K562 (cell line): ENCODE results near the gene EEF1AKMT4. TPM values are rescaled to one million over a fixed set of nuclear protein-coding genes. Genes with fewer than 3 reads are reported as not detected.

Experiments
- CBFB ChIP-seq: sonication (generic); formaldehyde crosslinking; IDR thresholded peaks from 2 replicates; pipeline ENCODE4 v1.4.0; 2020; ENCODE audit warnings: mild to moderate bottlenecking, missing genetic modification reagents
- CCNT2 ChIP-seq: IDR thresholded peaks from 2 replicates; pipeline ENCODE4 v1.6.1; 2011; ENCODE audit warnings: borderline replicate concordance, low read depth, mild to moderate bottlenecking, moderate library complexity, mixed read lengths, low read length; ENCODE audit not compliant: insufficient read length; ENCODE audit errors: extremely low read depth
- MAFG ChIP-seq: fragments of 450-650 bp; conservative IDR thresholded peaks from 2 replicates; pipeline ENCODE4 v1.6.1; 2016; ENCODE audit warnings: missing genetic modification characterization, missing compliant biosample characterization
- MEF2A ChIP-seq: IDR thresholded peaks from 2 replicates; pipeline ENCODE4 v1.6.1; 2011; ENCODE audit warnings: low read depth, mild to moderate bottlenecking, low read length, moderate library complexity; ENCODE audit not compliant: control insufficient read depth
- NCOA6 ChIP-seq: fragments of 450-650 bp; IDR thresholded peaks from 2 replicates; pipeline ENCODE4 v1.6.1; 2017; ENCODE audit warnings: mild to moderate bottlenecking
- NFYB ChIP-seq: IDR thresholded peaks from 2 replicates; pipeline ENCODE4 v1.6.1; 2011; ENCODE audit warnings: mild to moderate bottlenecking, moderate library complexity; ENCODE audit not compliant: insufficient read length; ENCODE audit errors: extremely low read depth
- POLR3A ChIP-seq: IDR thresholded peaks from 2 replicates; pipeline ENCODE4 v1.6.1; 2011; ENCODE audit warnings: borderline replicate concordance, mild to moderate bottlenecking, moderate library complexity; ENCODE audit not compliant: insufficient read length, insufficient read depth; ENCODE audit errors: extremely low read depth
- PRDM10 ChIP-seq: fragments of 450-650 bp; IDR thresholded peaks from 2 replicates; pipeline ENCODE4 v1.6.1; 2018; ENCODE audit not compliant: partially characterized antibody
- PREB ChIP-seq: sonication (generic); formaldehyde crosslinking; IDR thresholded peaks from 2 replicates; pipeline ENCODE4 v1.8.1; 2023; ENCODE audit warnings: mild to moderate bottlenecking, missing genetic modification reagents
- RCOR1 ChIP-seq, 2 experiments: IDR thresholded peaks; 2 replicates each; pipeline ENCODE4 v1.6.1; 2012; ENCODE audit warnings: low read depth in 2 of 2, low read length in 2 of 2, borderline replicate concordance in 1 of 2, improper control_type of control experiment in 1 of 2
- STAT6 ChIP-seq: sonication (generic); formaldehyde crosslinking; IDR thresholded peaks from 2 replicates; pipeline ENCODE4 v1.8.1; 2023; ENCODE audit warnings: mild to moderate bottlenecking, missing genetic modification reagents
- ZNF124 ChIP-seq: sonication (generic); formaldehyde crosslinking; IDR thresholded peaks from 2 replicates; pipeline ENCODE4 v1.8.1; 2022; ENCODE audit warnings: missing genetic modification reagents
- ZNF316 ChIP-seq: fragments of 450-650 bp; IDR thresholded peaks from 2 replicates; pipeline ENCODE4 v1.6.1; 2016
- ZNF347 ChIP-seq: fragments of 450-650 bp; formaldehyde crosslinking; IDR thresholded peaks from 2 replicates; pipeline ENCODE4 v1.4.0; 2020; ENCODE audit warnings: low read depth, mild to moderate bottlenecking, moderate library complexity
- ZNF408 ChIP-seq: fragments of 250-450 bp; sonication (Bioruptor Pico); IDR thresholded peaks from 2 replicates; pipeline ENCODE4 v1.4.0; 2020; ENCODE audit warnings: low read depth, mild to moderate bottlenecking, moderate library complexity
- ZNF764 ChIP-seq: fragments of 250-450 bp; sonication (Bioruptor Pico); IDR thresholded peaks from 2 replicates; pipeline ENCODE4 v1.4.0; 2020; ENCODE audit warnings: low read depth, mild to moderate bottlenecking, moderate library complexity
- polyA plus RNA-seq, 8 experiments: library from polyadenylated mRNA; depleted of rRNA in 4 of 8; stranded (reverse) in 5 of 8; unstranded in 3 of 8; fragments of >200 nt; fragmentation: Nextera tagmentation in 2 of 8; fragmentation: Illumina TruSeq in 1 of 8; extraction: Ambion mirVana in 2 of 8; extraction: Trizol in 1 of 8; gene quantifications; 2 replicates each; pipeline versions ENCODE4 v1.2.1 to v1.2.3, GENCODE V29; 2011 to 2014; ENCODE audit warnings: inconsistent platforms in 1 of 8, missing spikeins in 1 of 8
- total RNA-seq, 7 experiments: library from RNA; depleted of rRNA in 6 of 7; stranded (reverse); fragments of >200 nt in 6 of 7; fragmentation: Illumina TruSeq in 2 of 7; extraction: Trizol in 2 of 7; gene quantifications; 2 replicates each; pipeline versions ENCODE4 v1.2.1 to v1.2.3, GENCODE V29; 2011 to 2021; ENCODE audit warnings: low replicate concordance in 1 of 7
- TF ChIP-seq, protein P1 (sequence below): fragments of 450-650 bp; IDR thresholded peaks from 2 replicates; pipeline ENCODE4 v1.6.1; 2016; ENCODE audit warnings: mild to moderate bottlenecking

EEF1AKMT4 gene
- total and polyA plus RNA-seq, 9 of the 15 experiments (the other 6 are each of a cell fraction or from before 2014, with no cell fraction given) = 10.3 to 49.4 (median 18.9) TPM

DNA sequence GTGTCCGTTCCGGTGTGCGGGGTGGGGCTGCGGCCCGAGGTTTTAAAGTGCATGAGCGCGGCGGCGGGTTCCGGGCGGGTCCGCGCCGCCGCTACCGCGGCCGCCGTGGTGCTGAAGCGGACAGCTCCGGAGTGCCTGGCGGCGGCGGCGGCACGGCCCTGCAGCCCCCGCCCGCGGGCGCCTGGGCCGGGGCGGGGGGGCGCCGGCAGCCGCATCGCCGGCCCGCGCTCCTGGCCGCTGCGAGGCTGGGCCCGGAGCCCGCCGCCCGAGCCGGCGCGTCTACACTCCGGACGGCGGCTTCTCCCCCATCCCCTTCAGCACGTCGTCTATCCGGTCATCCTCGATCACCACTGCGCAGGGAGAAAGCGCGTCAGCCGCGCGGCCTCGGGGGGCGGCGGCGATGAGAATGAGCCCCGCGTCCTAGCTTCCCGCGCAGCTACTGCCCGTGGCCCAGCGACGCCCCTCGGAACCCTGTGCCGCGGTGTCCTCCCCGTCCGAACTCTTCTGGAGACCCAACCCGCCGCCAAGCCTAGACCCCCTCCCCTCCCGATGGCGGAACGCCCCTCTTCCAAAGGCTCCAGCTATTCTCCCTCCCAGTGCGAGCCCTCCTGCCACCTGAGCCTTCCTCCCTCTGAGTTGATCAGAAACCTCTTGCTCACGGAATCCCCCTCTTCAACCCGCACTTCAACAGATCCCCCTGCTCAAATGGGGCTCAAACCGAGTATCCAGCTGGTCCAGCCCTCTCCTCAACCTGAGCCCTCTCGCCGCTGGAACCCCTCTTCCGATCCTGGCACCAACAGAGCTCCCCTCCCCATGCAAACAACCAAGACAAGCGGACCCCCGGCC, 10.6 kb downstream of the EEF1AKMT4 start (continued):
- no peak for TF ChIP-seq STAT6 (CRISPR knock-in tag)
- TF ChIP-seq ZNF408 (CRISPR knock-in tag) = no peak
- no peak for TF ChIP-seq POLR3A
- peak; percentile 48 for TF ChIP-seq CCNT2
- TF ChIP-seq ZNF316 = no peak
- TF ChIP-seq MAFG (tag) = no peak
- TF ChIP-seq ZNF764 = no peak
- no peak for TF ChIP-seq ZNF347 (CRISPR knock-in tag)
- no peak for TF ChIP-seq ZNF124 (CRISPR knock-in tag)
- TF ChIP-seq CBFB (CRISPR knock-in tag) = no peak
- TF ChIP-seq NCOA6 = no peak
- TF ChIP-seq PREB (CRISPR knock-in tag) = no peak
- no peak for TF ChIP-seq PRDM10
- no peak for TF ChIP-seq NFYB
- TF ChIP-seq MEF2A = no peak
- TF ChIP-seq, protein P1, sequence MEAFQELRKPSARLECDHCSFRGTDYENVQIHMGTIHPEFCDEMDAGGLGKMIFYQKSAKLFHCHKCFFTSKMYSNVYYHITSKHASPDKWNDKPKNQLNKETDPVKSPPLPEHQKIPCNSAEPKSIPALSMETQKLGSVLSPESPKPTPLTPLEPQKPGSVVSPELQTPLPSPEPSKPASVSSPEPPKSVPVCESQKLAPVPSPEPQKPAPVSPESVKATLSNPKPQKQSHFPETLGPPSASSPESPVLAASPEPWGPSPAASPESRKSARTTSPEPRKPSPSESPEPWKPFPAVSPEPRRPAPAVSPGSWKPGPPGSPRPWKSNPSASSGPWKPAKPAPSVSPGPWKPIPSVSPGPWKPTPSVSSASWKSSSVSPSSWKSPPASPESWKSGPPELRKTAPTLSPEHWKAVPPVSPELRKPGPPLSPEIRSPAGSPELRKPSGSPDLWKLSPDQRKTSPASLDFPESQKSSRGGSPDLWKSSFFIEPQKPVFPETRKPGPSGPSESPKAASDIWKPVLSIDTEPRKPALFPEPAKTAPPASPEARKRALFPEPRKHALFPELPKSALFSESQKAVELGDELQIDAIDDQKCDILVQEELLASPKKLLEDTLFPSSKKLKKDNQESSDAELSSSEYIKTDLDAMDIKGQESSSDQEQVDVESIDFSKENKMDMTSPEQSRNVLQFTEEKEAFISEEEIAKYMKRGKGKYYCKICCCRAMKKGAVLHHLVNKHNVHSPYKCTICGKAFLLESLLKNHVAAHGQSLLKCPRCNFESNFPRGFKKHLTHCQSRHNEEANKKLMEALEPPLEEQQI = no peak
- TF ChIP-seq RCOR1 (IDR thresholded peaks at IDR 0.05; ENCODE audit: borderline replicate concordance in 1 of 2, low read depth in 2 of 2, low read length in 2 of 2) = no peak
